Measurements from ENCODE around the gene PPTC7.
A peak's percentile ranks its signal among the peaks of the same experiment; 100 is the strongest.
"Not testable (repeated sequence)": the region's sequence is repeated elsewhere in the genome, so short reads cannot be mapped to it uniquely, and the experiment has no call there.

The PPTC7 gene

GRCh38 chr12:110560048-110560447, 23.1 kb downstream of the PPTC7 start:
- no peak for DNase-seq

- not testable (repeated sequence) for DNase-seq
These were observed 24.2 kb downstream of the PPTC7 start for GRCh38 chr12:110558945-110559344.

GRCh38 chr12:110557300-110557699, 25.8 kb downstream of the PPTC7 start:
- no peak for DNase-seq

GRCh38 chr12:110556705-110557104, 26.4 kb downstream of the PPTC7 start:
- no peak for DNase-seq

GRCh38 chr12:110555577-110556406, 27.3 kb downstream of the PPTC7 start:
- DNase-seq, result no peak

GRCh38 chr12:110554184-110554583, 28.9 kb downstream of the PPTC7 start:
- DNase-seq, result no peak

GRCh38 chr12:110550981-110551380, 32.1 kb downstream of the PPTC7 start:
- DNase-seq, result no peak

- no peak for DNase-seq
These were observed 33.4 kb downstream of the PPTC7 start for GRCh38 chr12:110549716-110550115.

GRCh38 chr12:110548678-110549077, 34.4 kb downstream of the PPTC7 start:
- no peak for DNase-seq

GRCh38 chr12:110547090-110547489, 36.0 kb downstream of the PPTC7 start:
- DNase-seq, result no peak

GRCh38 chr12:110546339-110546738, 36.8 kb downstream of the PPTC7 start:
- no peak for DNase-seq

GRCh38 chr12:110545812-110546211, 37.3 kb downstream of the PPTC7 start:
- no peak for DNase-seq

- not testable (repeated sequence) for DNase-seq
These were observed 37.9 kb downstream of the PPTC7 start for GRCh38 chr12:110545259-110545658.

GRCh38 chr12:110543965-110544364, 39.2 kb downstream of the PPTC7 start:
- no peak for DNase-seq

- peak; percentile 80 for DNase-seq
These were observed 39.7 kb downstream of the PPTC7 start for GRCh38 chr12:110543252-110543959.

- no peak for DNase-seq
These were observed 43.1 kb downstream of the PPTC7 start for GRCh38 chr12:110540048-110540447.

GRCh38 chr12:110538869-110539622, 44.1 kb downstream of the PPTC7 start:
- DNase-seq, result no peak

- no peak for DNase-seq
These were observed 45.3 kb downstream of the PPTC7 start for GRCh38 chr12:110537605-110538409.

- no peak for DNase-seq
These were observed 46.1 kb downstream of the PPTC7 start for GRCh38 chr12:110536834-110537604.

GRCh38 chr12:110534811-110535210, 48.3 kb downstream of the PPTC7 start:
- DNase-seq, result no peak

GRCh38 chr12:110533607-110534006, 49.5 kb downstream of the PPTC7 start:
- DNase-seq, result no peak

- no peak for DNase-seq
These were observed 50.5 kb downstream of the PPTC7 start for GRCh38 chr12:110532644-110533043.
